Dedifferentiated amniotic fluid mesenchymal stem cell (primary cell): ENCODE measurements around the gene PPP1R37.

Experiments used
- DNase-seq: peaks from one replicate; pipeline ENCODE4 v3.0.0-alpha.2; 2016; ENCODE audit errors: extremely low spot score

Gene PPP1R37

DNA sequence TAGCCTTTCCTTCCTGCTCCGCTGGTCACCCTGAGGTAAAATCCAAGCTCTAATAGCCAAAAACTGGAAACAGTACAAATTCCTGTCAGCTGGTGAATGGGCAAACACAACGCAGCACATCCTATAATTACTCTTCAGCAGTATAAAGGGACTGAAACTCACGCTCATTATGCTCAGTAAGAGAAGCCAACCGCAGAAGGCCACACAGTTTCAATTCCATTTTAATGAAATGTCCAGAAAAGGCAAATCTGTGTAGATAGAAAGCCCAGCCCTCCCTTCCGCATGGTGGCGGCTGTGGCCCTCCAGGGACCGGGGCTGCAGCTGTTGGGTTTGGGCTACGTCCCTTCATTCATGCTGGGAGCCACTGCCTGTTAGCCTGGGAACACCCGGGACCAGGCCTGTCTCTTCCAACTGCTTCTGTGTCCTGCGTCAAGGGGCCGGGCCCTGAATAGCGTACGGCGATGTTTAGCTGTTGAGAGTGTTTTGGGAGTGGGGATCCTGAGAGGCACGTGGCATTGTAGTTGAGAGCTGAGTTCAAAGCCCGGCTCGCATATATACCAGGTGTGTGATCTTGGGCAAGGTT, 44.3 kb downstream of the PPP1R37 start:
- no peak for DNase-seq

DNA sequence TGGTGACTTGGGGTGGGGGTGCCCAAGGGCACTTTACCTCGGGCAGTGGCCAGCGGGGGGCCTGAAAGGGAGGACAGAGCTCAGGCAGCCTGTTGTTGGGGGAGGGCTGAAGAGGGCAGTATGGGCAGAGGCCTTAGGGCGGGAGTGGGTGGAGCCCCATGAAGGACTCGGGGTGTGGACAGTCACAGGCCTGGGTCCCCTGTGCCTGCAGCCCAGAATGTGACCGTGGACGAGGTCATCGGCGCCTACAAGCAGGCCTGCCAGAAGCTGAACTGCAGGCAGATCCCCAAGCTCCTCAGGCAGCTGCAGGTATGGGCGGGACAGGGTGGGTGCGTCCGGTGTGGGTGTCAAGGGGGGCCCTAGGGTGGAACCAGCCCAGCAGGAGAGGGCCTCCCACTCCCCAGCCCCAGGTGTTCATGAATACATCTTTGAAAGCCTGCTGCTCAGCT, 45.3 kb downstream of the PPP1R37 start:
- no peak for DNase-seq

DNA sequence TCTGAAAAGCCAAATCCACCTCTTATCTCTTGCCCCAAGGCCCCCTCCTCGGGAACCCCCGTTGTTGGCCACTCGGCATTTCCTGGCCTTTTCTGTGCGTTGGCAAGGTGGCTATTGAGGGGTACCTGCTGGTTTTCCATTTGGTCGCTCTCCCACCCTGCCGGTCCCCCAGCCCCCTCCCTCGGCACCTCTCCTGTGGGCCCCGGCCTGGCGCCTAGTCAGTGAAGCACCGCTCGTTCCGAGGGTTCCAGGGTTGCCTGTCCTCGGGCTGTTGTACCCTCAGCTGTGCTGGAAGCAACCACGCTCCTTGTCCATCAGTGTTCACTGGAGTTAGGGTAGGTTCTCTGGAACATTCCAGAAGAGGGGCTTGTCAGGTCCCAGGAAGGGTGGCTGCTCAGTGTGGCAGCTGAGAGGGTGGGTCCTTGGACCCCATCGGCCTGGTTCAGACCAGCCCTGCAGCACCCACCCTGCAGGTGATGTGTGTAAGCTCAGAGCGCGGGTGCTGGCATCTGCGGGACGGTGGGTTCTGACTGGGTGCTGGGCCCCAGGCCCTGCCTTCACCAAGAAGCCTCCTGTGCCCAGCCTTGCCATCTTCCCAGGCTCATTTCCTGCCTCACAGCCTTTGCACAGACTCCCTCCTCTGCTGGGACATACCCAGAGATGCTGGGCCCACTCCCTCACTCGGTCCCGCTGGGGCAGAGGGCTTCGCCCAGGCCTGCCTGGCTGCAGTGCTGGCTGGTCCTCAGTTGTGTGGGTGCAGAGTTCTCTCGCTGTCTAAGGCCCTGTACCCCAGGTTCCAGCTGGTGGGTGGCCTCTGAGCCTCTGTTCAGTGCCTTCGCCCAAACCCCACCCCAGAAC, 46.5 kb downstream of the PPP1R37 start:
- no peak for DNase-seq

DNA sequence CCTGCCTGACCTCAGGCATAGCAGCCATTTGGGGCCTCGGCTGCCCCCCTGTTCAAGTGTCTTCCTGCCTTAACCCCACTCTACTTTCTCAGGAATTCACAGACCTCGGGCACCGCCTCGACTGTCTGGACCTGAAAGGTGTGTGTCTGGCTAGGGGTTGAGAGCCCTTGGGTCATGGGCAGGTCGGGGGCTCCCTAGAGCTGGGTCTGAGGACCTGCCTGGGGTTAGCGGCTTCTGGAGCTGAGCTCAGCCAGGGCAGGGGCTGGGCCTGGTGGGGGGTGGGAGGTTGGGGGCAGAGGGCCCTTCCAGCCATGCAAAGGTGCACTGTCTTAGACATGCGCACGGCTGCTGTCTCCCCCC, 47.1 kb downstream of the PPP1R37 start:
- DNase-seq = no peak

DNA sequence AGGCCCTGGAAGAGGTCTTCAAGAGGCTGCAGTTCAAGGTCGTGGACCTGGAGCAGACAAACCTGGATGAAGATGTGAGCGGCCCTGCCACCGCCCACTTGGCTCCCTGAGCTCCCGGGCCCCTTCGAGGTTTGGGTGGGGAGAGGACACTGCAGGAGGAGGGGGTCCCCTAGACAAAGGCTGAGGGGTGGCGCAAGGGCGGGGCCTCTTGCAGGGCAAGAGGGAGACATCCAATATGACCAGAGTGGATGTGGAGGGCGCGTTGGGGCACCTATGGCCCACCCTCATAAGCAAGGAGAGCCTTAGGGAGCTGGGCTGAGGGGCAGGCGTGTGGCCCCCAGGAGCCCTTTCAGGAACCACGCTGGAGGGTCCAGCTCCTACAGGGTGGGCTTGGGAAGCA, 47.6 kb downstream of the PPP1R37 start:
- DNase-seq = no peak

DNA sequence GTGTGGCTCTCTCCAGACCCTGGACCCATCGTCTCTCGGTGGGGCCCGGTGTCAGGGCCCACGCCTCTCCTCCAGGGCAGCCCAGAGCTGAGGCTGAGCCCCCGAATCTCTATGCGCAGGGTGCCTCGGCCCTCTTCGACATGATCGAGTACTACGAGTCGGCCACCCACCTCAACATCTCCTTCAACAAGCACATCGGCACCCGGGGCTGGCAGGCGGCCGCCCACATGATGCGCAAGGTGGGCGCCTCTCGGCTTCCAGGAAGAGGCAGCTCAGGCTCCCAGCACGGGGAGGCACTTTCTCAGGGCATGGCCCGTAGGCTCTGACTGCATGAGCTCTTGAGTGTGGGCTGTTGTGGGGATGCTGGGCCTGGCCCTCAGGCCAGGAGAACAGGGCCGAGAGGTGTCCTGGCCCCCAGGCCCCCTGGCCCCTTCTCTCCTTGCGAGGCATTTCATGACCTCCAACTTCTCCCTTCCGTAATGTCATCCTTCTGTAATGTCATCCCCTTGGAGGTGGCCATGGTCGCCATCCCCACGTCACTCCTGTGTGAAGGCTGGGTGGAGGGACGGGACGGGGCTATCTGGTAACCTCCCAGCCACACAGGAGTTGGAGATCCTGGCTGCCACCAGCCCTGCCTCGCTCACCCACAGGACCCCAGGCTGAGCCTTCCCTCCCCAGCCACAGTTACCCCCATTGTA, 48.4 kb downstream of the PPP1R37 start:
- DNase-seq = no peak

GRCh38 chr19:45142016-45142725, 49.2 kb downstream of the PPP1R37 start:
- DNase-seq = no peak

DNA sequence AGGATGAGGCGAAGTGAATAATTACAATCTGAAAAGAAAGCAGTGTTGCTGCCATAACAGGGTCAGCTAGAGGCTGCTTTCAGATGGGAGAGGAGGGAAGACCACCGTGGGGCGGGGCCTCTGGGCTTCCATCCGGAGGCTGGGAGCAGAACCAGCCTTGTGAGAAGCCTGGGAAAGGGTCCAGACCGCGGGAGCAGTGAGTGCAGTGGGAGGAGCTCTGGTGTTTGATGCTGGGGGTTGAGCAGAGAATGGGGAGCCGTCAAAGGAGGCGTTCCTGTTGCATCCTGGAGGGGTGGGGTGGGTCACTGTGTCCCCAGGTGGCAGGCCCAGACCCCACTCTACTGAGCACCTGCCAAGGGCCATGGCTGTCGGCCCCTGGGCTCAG, 49.7 kb downstream of the PPP1R37 start:
- no peak for DNase-seq

DNA sequence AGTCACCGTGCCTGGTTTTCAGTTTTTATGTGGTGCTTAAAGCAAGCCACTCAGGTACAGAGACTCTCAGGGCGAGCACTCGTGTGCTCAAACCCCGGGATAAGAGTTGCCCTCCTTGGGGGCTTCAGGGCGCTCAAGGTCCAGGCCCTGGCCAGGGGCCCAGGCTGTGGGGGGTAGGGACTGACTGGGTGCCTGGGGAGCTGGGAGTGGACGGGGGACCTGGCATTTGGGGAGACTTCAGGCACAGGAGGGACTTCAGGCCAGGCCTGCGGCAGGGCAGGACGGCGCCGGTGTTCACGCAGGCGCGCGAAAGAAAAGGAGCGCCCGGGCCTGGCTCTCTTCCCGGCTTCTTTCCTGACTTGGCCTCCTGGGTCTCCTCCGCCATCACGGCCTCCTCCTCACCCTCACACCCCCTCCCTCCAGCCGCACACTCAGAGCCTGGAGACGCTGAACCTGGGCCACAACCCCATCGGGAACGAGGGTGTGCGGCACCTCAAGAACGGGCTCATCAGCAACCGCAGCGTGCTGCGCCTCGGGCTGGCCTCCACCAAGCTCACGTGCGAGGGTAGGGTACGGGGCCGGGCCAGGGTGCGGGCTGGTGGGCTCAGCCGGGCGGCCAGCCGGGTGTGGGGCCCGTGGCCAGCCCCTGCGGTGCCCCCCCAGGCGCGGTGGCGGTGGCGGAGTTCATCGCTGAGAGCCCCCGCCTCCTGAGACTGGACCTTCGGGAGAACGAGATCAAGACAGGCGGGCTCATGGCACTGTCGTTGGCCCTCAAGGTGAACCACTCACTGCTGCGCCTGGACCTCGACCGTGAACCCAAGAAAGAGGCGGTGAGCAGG, 51.7 kb downstream of the PPP1R37 start:
- no peak for DNase-seq

- DNase-seq = no peak
Measured at GRCh38 chr19:45145270-45146189, 52.6 kb downstream of the PPP1R37 start.

DNA sequence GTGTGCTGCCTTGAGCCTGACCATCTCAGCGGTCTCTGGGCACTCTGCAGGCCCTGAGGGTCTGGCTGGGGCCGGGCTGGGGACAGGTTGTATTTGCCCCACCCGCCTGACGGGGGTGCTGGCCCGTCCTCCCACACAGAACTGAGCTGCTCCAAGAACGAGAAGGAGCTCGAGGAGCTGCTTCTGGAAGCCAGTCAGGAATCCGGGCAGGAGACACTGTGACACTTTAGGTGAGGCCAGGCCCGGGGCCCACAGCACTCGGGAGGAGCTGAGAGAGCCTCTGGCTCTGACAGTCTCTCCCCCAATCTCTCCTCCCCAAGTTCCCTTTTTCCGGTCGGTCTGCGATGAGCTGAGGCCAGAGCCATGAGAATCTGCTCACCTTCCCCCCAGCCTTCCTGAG, 53.3 kb downstream of the PPP1R37 start:
- no peak for DNase-seq

- DNase-seq = no peak
Measured at GRCh38 chr19:45146741-45147205, 53.8 kb downstream of the PPP1R37 start.

DNA sequence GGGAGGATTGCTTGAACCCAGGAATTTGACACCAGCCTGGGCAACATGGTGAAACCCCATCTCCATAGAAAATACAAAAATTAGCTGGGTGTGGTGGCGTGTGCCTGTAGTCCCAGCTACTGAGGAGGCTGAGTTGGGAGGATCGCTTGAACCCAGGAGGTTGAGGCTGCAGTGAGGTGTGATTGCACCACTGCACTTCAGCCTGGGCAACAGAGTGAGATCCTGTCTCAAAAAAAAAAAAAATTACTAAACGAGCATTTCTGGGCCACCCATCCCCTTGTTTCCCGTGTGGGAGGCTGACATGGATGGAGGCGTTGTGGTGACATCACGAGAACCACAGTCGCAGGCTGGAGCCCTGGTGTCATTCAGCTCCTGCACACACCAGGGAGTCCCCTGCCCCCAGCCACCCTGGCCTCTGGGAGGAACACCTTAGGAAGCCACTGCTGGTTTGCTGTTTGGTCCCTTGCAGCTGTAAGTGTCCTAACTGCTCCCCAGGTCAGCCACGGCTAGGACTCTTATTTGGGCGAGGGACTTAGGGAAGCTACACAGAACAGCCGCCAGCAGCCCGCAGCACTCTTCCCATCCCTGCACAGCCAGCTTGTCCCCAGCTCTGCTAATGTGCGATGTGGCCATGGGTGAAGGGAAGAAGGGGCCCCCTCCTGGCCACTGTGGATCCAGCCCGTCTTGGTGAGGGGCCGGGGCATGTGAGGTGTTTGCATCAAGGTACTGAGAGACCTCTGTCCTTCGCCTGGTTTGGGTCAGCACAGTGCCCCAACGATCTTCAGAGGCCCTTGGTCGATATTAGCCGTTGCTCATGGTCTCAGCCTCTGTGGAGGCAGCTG, 55.1 kb downstream of the PPP1R37 start:
- DNase-seq = no peak

- no peak for DNase-seq
Measured at GRCh38 chr19:45149129-45149528, 56.1 kb downstream of the PPP1R37 start.

GRCh38 chr19:45150180-45150579, 57.2 kb downstream of the PPP1R37 start:
- DNase-seq = no peak

DNA sequence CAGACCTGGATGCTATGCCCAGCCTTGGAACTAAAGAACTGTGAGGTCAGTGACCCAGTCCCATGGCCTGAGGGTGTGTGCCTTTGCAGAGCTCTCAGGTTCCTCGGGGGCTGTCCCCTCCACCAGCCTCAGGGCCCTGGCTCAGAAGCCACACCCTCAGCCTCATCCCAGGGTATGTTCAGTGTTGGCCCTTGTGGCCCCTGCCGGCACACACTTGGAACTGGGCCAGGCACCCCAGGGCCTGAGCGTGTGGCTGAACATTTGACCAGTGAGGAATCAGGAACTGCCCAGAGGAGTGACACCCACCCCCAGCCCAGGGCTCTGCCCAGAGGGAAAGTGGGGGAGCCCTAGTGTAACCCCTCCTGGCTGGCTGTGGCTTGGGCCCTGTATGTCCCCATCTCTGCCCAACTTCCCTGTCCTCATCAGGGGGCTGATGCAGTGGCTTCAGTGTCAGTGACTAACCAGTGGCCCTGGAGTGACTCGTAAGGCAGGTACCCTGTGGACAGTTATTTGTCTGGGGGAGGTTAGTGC, 57.8 kb downstream of the PPP1R37 start:
- no peak for DNase-seq

DNA sequence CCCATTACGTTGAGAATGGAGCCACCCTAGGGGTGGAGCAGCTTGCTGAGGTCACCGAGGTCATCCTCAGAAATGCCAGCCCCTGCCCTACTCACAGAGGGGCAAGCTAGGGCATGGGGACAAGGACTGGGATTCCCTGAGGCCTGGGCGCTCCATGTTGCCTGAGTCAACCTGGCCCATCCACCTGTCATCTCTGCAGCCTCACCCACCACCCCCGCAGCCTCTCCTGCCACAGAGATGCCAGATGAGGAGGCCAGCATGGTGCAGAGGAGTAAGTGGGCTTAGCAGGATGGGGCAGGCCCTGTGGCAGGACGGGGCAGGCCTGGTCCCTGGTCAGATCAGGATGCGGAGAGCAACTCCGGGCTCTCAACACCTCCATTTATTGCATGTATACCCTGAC, 58.3 kb downstream of the PPP1R37 start:
- no peak for DNase-seq

DNA sequence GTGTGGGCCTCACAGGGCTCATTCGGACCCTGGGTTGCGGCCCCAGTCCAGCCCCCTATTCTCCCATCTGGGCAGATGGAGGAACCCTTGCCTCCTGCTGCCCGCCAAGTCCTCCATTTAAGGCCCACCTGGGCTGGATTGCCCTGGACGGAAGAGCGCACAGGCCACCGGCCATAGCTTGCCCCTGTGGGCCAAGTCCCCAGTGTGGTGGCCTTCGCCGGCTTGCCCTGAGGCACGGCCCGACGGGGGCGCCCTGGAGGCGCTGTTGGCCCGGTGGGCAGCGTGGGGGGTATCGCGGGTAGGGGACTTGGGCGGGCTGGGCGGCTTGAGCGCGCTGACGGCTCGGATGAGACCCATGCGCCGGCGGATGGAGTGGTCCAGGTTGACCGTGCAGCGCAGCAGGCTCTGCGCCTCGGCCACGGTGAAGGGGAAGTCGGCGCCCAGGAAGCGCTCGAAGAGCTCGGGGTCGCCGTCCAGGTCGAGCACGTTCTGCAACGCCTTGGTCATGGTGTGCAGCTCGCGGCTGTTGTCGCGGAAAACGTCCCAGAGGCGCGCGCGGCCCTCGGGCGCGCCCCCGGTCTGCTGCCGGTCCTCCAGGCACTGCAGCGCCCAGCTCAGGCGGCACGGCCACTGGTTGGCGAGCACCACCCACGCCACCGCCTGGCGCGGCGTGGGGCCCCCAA, 59.0 kb downstream of the PPP1R37 start:
- DNase-seq = no peak
